HG03442 (cell line): Measurements from ENCODE around the gene DOCK6.
"Not testable (repeated sequence)": the region's sequence is repeated elsewhere in the genome, so short reads cannot be mapped to it uniquely, and the experiment has no call there.

Experiments used
- ATAC-seq: cut with Tn5 transposase; IDR thresholded peaks from one replicate; pipeline ENCODE4 v1.9.1; 2021; ENCODE audit warnings: mild to moderate bottlenecking, moderate library complexity; ENCODE audit not compliant: unreplicated experiment

The DOCK6 gene

GRCh38 chr19:11198175-11198534, 64.2 kb downstream of the DOCK6 start:
- no peak for ATAC-seq

GRCh38 chr19:11197291-11198174, 64.8 kb downstream of the DOCK6 start, which contains the start of gene KANK2:
KANK2 (minus strand) TSS chr19:11197545; CDS start chr19:11194511, 3,034 bp downstream.
- peak; percentile 61 for ATAC-seq

- ATAC-seq, result no peak
Measured at GRCh38 chr19:11196406-11197287, 65.7 kb downstream of the DOCK6 start.

- ATAC-seq, result no peak
Measured at GRCh38 chr19:11195681-11196080, 66.6 kb downstream of the DOCK6 start.

GRCh38 chr19:11194656-11195558, 67.4 kb downstream of the DOCK6 start:
- no peak for ATAC-seq

- no peak for ATAC-seq
Measured at GRCh38 chr19:11194173-11194572, 68.2 kb downstream of the DOCK6 start.

- ATAC-seq, result no peak
Measured at GRCh38 chr19:11192957-11193939, 69.1 kb downstream of the DOCK6 start.

GRCh38 chr19:11191934-11192333, 70.4 kb downstream of the DOCK6 start:
- no peak for ATAC-seq

- no peak for ATAC-seq
Measured at GRCh38 chr19:11191273-11191755, 71.0 kb downstream of the DOCK6 start.

- no peak for ATAC-seq
Measured at GRCh38 chr19:11190501-11190900, 71.8 kb downstream of the DOCK6 start.

- no peak for ATAC-seq
Measured at GRCh38 chr19:11187441-11187840, 74.9 kb downstream of the DOCK6 start.

- ATAC-seq, result no peak
Measured at GRCh38 chr19:11182994-11183393, 79.3 kb downstream of the DOCK6 start.

GRCh38 chr19:11181488-11181887, 80.8 kb downstream of the DOCK6 start:
- no peak for ATAC-seq

- not testable (repeated sequence) for ATAC-seq
Measured at GRCh38 chr19:11180975-11181374, 81.3 kb downstream of the DOCK6 start.

- no peak for ATAC-seq
Measured at GRCh38 chr19:11180346-11180745, 82.0 kb downstream of the DOCK6 start.

- peak; percentile 50 for ATAC-seq
Measured at GRCh38 chr19:11179716-11180297, 82.5 kb downstream of the DOCK6 start.

GRCh38 chr19:11179145-11179465, 83.2 kb downstream of the DOCK6 start:
- ATAC-seq, result not testable (repeated sequence)

- ATAC-seq, result no peak
Measured at GRCh38 chr19:11177592-11177991, 84.7 kb downstream of the DOCK6 start.
